A673 (cell line): ENCODE measurements around the gene ZBTB33. TPM values are rescaled to one million over a fixed set of nuclear protein-coding genes. Genes with fewer than 3 reads are reported as not detected.

Source experiments
- Bru-seq: library from RNA; stranded (reverse); fragments of 400-500 nt; gene quantifications from one replicate; lab custom pipeline; 2021; lab: Mats Ljungman, UMichigan
- BruChase-seq, 2 experiments: library from RNA; stranded (reverse); fragments of 400-500 nt; gene quantifications; one replicate each; lab custom pipeline; 2021; lab: Mats Ljungman, UMichigan
- BruUV-seq: library from RNA; stranded (reverse); fragments of 400-500 nt; replicated peaks from 2 replicates; lab custom pipeline; 2021; lab: Mats Ljungman, UMichigan
- CTCF ChIA-PET: fragments of 300-600 bp; sonication (Branson Sonifier 250); formaldehyde crosslinking; loops from one replicate; lab custom pipeline; 2022; ENCODE audit warnings: antibody characterized with exemption; lab: Charles Lee
- POLR2A ChIA-PET: fragments of 300-600 bp; sonication (Branson Sonifier 250); formaldehyde crosslinking; loops from one replicate; lab custom pipeline; 2022; ENCODE audit warnings: antibody characterized with exemption; ENCODE audit not compliant: low non-redundant PET; lab: Charles Lee
- DNase-seq: peaks from one replicate; pipeline ENCODE4 v3.0.0-alpha.2; 2015; ENCODE audit warnings: low spot score
- H3K27ac ChIP-seq: fragments of 200-600 bp; sonication (generic); 2 replicates; pipeline ENCODE4 v1.5.1; 2016; ENCODE audit warnings: mixed run types, low read depth, mild to moderate bottlenecking, mixed read lengths, antibody characterized with exemption, low read length; ENCODE audit not compliant: poor library complexity, severe bottlenecking
- H3K27me3 ChIP-seq: fragments of 200-600 bp; sonication (generic); replicated peaks from 2 replicates; pipeline ENCODE4 v1.6.1; 2017; ENCODE audit warnings: mixed run types, low read depth, mild to moderate bottlenecking, mixed read lengths, antibody characterized with exemption, low read length; ENCODE audit not compliant: insufficient read depth, poor library complexity
- H3K36me3 ChIP-seq: fragments of 200-600 bp; sonication (generic); 2 replicates; pipeline ENCODE4 v1.6.1; 2016; ENCODE audit warnings: mixed run types, mild to moderate bottlenecking, mixed read lengths, antibody characterized with exemption, low read length; ENCODE audit not compliant: insufficient read depth, poor library complexity, severe bottlenecking
- H3K4me1 ChIP-seq: fragments of 200-600 bp; sonication (generic); 2 replicates; pipeline ENCODE4 v1.6.1; 2017; ENCODE audit warnings: mixed run types, mild to moderate bottlenecking, mixed read lengths, antibody characterized with exemption, low read length; ENCODE audit not compliant: insufficient read depth, poor library complexity, severe bottlenecking
- H3K4me3 ChIP-seq: fragments of 200-600 bp; sonication (generic); 2 replicates; pipeline ENCODE4 v1.5.1; 2016; ENCODE audit warnings: low read depth, mixed run types, mild to moderate bottlenecking, mixed read lengths, low read length; ENCODE audit not compliant: poor library complexity, severe bottlenecking
- H3K9me3 ChIP-seq: fragments of 200-600 bp; sonication (generic); 2 replicates; pipeline ENCODE4 v1.6.1; 2016; ENCODE audit warnings: mixed run types, low read depth, mild to moderate bottlenecking, mixed read lengths, antibody characterized with exemption, low read length; ENCODE audit not compliant: poor library complexity, severe bottlenecking
- EZH2 ChIP-seq: fragments of 200-600 bp; sonication (generic); IDR thresholded peaks from 2 replicates; pipeline ENCODE4 v1.6.1; 2017; ENCODE audit warnings: borderline replicate concordance, low read depth, mild to moderate bottlenecking, mixed read lengths, antibody characterized with exemption, low read length; ENCODE audit not compliant: poor library complexity, severe bottlenecking
- intact Hi-C: fragments of 100-400 bp; cut with micrococcal nuclease; formaldehyde crosslinking; loops from one replicate; pipeline ENCODE4 v1.10.0; 2022; ENCODE audit not compliant: unreplicated experiment
- long read RNA-seq: library from polyadenylated mRNA; stranded (forward); transcript quantifications from one replicate; pipeline ENCODE4 v2.0.0, GENCODE V29; 2022
- total RNA-seq: library from RNA; stranded (reverse); gene quantifications from 2 replicates; pipeline ENCODE4 v1.2.3, GENCODE V29; 2021
- TF ChIP-seq, protein P1 (sequence below): fragments of 300-800, 200-600 bp; sonication (generic); conservative IDR thresholded peaks from 2 replicates; pipeline ENCODE4 v1.5.1; 2017; ENCODE audit warnings: low read depth, mild to moderate bottlenecking, antibody characterized with exemption, low read length, moderate library complexity, mixed read lengths

Gene ZBTB33, protein sequence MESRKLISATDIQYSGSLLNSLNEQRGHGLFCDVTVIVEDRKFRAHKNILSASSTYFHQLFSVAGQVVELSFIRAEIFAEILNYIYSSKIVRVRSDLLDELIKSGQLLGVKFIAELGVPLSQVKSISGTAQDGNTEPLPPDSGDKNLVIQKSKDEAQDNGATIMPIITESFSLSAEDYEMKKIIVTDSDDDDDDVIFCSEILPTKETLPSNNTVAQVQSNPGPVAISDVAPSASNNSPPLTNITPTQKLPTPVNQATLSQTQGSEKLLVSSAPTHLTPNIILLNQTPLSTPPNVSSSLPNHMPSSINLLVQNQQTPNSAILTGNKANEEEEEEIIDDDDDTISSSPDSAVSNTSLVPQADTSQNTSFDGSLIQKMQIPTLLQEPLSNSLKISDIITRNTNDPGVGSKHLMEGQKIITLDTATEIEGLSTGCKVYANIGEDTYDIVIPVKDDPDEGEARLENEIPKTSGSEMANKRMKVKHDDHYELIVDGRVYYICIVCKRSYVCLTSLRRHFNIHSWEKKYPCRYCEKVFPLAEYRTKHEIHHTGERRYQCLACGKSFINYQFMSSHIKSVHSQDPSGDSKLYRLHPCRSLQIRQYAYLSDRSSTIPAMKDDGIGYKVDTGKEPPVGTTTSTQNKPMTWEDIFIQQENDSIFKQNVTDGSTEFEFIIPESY
- total RNA-seq (16.4 and 18.2 TPM in 2 replicates), Bru-seq, nascent RNA (percentile 86 among the genes with signal in this experiment), BruChase-seq, experiment 1, labeled RNA remaining after a 2-hour chase (percentile 98 among the genes with signal in this experiment), BruChase-seq, experiment 2, labeled RNA remaining after a 6-hour chase (percentile 94 among the genes with signal in this experiment)
- long read RNA-seq, full-length matches to known transcripts: 7 of 8 reads
- long read RNA-seq, partial matches to known transcripts: 0 of 8 reads
- long read RNA-seq, other reads (novel, unspliced or antisense): 1 of 8 reads

DNA sequence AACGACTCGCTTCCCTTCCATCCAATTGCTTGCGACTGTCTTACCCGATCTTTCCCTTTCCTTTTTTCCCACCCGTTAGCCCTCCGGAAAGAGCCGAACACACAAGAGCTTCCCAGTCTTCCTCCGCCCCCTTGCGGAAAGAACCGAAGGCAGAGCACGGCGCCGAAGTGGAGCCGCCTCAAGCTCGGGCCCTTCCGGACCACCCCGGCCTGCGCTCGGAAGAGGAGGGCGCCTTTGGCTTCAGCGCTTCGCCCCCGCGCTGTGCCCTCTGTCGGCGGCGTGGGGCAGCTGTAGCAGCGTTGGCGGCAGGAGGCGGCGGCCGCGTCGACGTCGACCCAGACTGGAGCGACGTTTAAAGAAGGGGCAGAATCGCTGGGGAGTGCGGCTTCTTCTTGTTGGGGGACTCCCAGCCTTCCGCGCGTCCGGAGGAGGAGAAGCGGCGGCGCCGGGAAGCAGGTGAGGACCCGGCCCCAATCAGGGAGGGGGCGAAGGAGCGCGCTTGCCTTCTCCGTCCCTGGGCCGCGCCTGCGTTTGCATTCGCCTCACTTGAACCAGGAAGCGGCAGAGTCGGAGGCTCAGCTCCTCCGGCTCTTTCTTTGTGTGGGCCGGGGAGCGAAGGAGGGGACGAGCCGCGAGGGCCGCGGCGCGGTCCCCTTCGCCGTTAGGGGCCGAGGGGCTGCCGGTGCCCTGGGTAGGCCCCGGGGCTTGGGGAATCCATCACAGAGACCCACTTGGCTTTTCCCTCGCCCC is at the start of gene ZBTB33:
TSS of gene ZBTB33 (plus strand) at position 291 of the 750 bp plus-strand sequence. CDS start 2,604 bp downstream, outside the sequence.
- BruUV-seq: no TSS peak
- Histone ChIP-seq H3K9me3 (no peaks in the 10 kb centered on the region), H3K27me3 (peaks cover 19% of the 10 kb centered on the region), H3K36me3 (peaks cover 8% of the 10 kb centered on the region), H3K4me1 (no peaks in the 10 kb centered on the region), H3K27ac (peak within 1 kb of the TSS; percentile 84), H3K4me3 (peak within 1 kb of the TSS; percentile 66)
- ChIA-PET CTCF (interaction anchor here (0.6 to 0.8 kb wide), 3 partner anchors 196 to 358 kb away, joined by 3 to 4 read pairs (median 3); no protein-coding TSS in a partner anchor), POLR2A (no interaction called here)
- no peak for TF ChIP-seq EZH2
- TF ChIP-seq, protein P1, sequence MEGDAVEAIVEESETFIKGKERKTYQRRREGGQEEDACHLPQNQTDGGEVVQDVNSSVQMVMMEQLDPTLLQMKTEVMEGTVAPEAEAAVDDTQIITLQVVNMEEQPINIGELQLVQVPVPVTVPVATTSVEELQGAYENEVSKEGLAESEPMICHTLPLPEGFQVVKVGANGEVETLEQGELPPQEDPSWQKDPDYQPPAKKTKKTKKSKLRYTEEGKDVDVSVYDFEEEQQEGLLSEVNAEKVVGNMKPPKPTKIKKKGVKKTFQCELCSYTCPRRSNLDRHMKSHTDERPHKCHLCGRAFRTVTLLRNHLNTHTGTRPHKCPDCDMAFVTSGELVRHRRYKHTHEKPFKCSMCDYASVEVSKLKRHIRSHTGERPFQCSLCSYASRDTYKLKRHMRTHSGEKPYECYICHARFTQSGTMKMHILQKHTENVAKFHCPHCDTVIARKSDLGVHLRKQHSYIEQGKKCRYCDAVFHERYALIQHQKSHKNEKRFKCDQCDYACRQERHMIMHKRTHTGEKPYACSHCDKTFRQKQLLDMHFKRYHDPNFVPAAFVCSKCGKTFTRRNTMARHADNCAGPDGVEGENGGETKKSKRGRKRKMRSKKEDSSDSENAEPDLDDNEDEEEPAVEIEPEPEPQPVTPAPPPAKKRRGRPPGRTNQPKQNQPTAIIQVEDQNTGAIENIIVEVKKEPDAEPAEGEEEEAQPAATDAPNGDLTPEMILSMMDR: peak; percentile 72
- peak; percentile 96 for DNase-seq
- intact Hi-C loops: no loop called here

DNA sequence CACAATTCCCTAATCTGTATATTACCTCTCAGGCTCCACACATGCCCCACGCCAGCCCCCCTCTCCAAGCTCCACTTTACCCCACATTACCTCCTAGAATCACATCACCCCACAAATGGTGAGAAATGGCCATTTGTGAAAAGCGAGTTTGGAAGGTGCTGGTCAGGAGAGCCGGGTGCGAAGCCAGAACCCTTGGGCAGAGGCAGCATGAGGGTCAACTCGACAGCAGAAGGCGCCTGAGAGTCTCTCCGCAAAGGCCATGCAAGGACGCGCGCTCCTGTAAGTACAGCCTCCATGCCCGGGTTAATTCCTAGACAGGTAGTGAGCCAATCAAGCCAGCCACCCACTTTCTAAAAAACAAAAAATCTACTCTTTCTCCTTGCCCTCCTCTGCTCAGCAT is 49.8 kb upstream of the ZBTB33 start:
- TF ChIP-seq, protein P1: no peak
- TF ChIP-seq EZH2: no peak
- peaks cover 20% of the 10 kb centered on the region for H3K27me3 ChIP-seq
- BruUV-seq: no TSS peak
- H3K36me3 ChIP-seq: no peaks in the 10 kb centered on the region
- intact Hi-C loops: no loop called here
- CTCF ChIA-PET: interaction anchor here (0.6 kb wide), 1 partner anchor 20 kb away, joined by 11 read pairs; no protein-coding TSS in a partner anchor
- POLR2A ChIA-PET: no interaction called here
- no peaks in the 10 kb centered on the region for H3K4me1 ChIP-seq
- no peaks in the 10 kb centered on the region for H3K9me3 ChIP-seq
- no peak overlapping the region for H3K4me3 ChIP-seq
- H3K27ac ChIP-seq: no peak overlapping the region
- no peak for DNase-seq
